H9 (cell line): ENCODE results near the gene HDAC1. TPM values are rescaled to one million over a fixed set of nuclear protein-coding genes. Genes with fewer than 3 reads are reported as not detected.
"Not testable (repeated sequence)": the region's sequence is repeated elsewhere in the genome, so short reads cannot be mapped to it uniquely, and the experiment has no call there.

Experiments
- DNase-seq: peaks from one replicate; pipeline ENCODE4 v3.0.0-alpha.2; 2017
- H2AFZ ChIP-seq: one replicate; pipeline ENCODE4 v1.6.1; 2013; ENCODE audit warnings: mild to moderate bottlenecking, low read length, control low read depth, moderate library complexity
- H2AK5ac ChIP-seq: 2 replicates; pipeline ENCODE4 v1.6.1; 2013; ENCODE audit warnings: low read length, control low read depth, mixed read lengths; ENCODE audit not compliant: insufficient read length
- H2BK120ac ChIP-seq: one replicate; pipeline ENCODE4 v1.6.1; 2013; ENCODE audit warnings: low read depth, mild to moderate bottlenecking, low read length, control low read depth, inconsistent platforms; ENCODE audit not compliant: poor library complexity, severe bottlenecking
- H2BK12ac ChIP-seq: 2 replicates; pipeline ENCODE4 v1.6.1; 2013; ENCODE audit warnings: low read length, control low read depth, mixed read lengths, low read depth; ENCODE audit not compliant: insufficient read length
- H2BK15ac ChIP-seq: 2 replicates; pipeline ENCODE4 v1.6.1; 2013; ENCODE audit warnings: low read depth, low read length, control low read depth
- H2BK20ac ChIP-seq: one replicate; pipeline ENCODE4 v1.6.1; 2013; ENCODE audit warnings: low read depth, mild to moderate bottlenecking, low read length, control low read depth, inconsistent platforms; ENCODE audit not compliant: poor library complexity, severe bottlenecking
- H2BK5ac ChIP-seq: 2 replicates; pipeline ENCODE4 v1.6.1; 2013; ENCODE audit warnings: low read length, control low read depth, mixed read lengths; ENCODE audit not compliant: insufficient read length
- H3K14ac ChIP-seq: 2 replicates; pipeline ENCODE4 v1.6.1; 2013; ENCODE audit warnings: low read length, control low read depth; ENCODE audit not compliant: insufficient read depth
- H3K18ac ChIP-seq: 2 replicates; pipeline ENCODE4 v1.6.1; 2013; ENCODE audit warnings: low read depth, mild to moderate bottlenecking, mixed read lengths, low read length, control low read depth; ENCODE audit not compliant: insufficient read length
- H3K23ac ChIP-seq: 2 replicates; pipeline ENCODE4 v1.6.1; 2013; ENCODE audit warnings: low read length, control low read depth, mixed read lengths, low read depth; ENCODE audit not compliant: insufficient read length
- H3K23me2 ChIP-seq: 2 replicates; pipeline ENCODE4 v1.6.1; 2013; ENCODE audit warnings: low read depth, mild to moderate bottlenecking, mixed read lengths, low read length, control low read depth; ENCODE audit not compliant: insufficient read length, poor library complexity, severe bottlenecking
- H3K27ac ChIP-seq: 2 replicates; pipeline ENCODE4 v1.5.1; 2013; ENCODE audit warnings: low read length, control low read depth, mixed read lengths, low read depth; ENCODE audit not compliant: insufficient read length
- H3K27me3 ChIP-seq: 2 replicates; pipeline ENCODE4 v1.6.1; 2013; ENCODE audit warnings: low read length, control low read depth, inconsistent platforms; ENCODE audit not compliant: insufficient read depth
- H3K4ac ChIP-seq: 2 replicates; pipeline ENCODE4 v1.6.1; 2013; ENCODE audit warnings: low read depth, mild to moderate bottlenecking, control low read depth, inconsistent platforms, low read length, moderate library complexity
- H3K4me1 ChIP-seq: 2 replicates; pipeline ENCODE4 v1.6.1; 2013; ENCODE audit warnings: low read length, control low read depth, inconsistent platforms; ENCODE audit not compliant: insufficient read depth
- H3K4me2 ChIP-seq: 2 replicates; pipeline ENCODE4 v1.6.1; 2013; ENCODE audit warnings: low read length, control low read depth, mixed read lengths; ENCODE audit not compliant: insufficient read length, insufficient read depth
- H3K56ac ChIP-seq: 2 replicates; pipeline ENCODE4 v1.6.1; 2013; ENCODE audit warnings: low read depth, mild to moderate bottlenecking, mixed read lengths, low read length, control low read depth; ENCODE audit not compliant: insufficient read length
- H3K79me1 ChIP-seq: 2 replicates; pipeline ENCODE4 v1.6.1; 2013; ENCODE audit warnings: low read depth, mild to moderate bottlenecking, moderate library complexity, low read length, control low read depth, inconsistent platforms; ENCODE audit not compliant: insufficient read depth, poor library complexity, severe bottlenecking
- H3K79me2 ChIP-seq: 2 replicates; pipeline ENCODE4 v1.6.1; 2013; ENCODE audit warnings: low read length, control low read depth, inconsistent platforms; ENCODE audit not compliant: insufficient read depth
- H3K9ac ChIP-seq: 2 replicates; pipeline ENCODE4 v1.6.1; 2013; ENCODE audit warnings: low read length, control low read depth, mixed read lengths; ENCODE audit not compliant: insufficient read length; ENCODE audit errors: extremely low read depth
- H3K9me3 ChIP-seq: one replicate; pipeline ENCODE4 v1.6.1; 2013; ENCODE audit warnings: low read depth, low read length, inconsistent platforms; ENCODE audit not compliant: control insufficient read depth
- H3T11ph ChIP-seq: one replicate; pipeline ENCODE4 v1.6.1; 2013; ENCODE audit warnings: mild to moderate bottlenecking, low read length, control low read depth, inconsistent platforms
- H4K20me1 ChIP-seq: one replicate; pipeline ENCODE4 v1.6.1; 2013; ENCODE audit not compliant: control insufficient read depth, insufficient read length, insufficient read depth
- H4K5ac ChIP-seq: 2 replicates; pipeline ENCODE4 v1.6.1; 2013; ENCODE audit warnings: low read depth, mild to moderate bottlenecking, mixed read lengths, low read length, control low read depth; ENCODE audit not compliant: insufficient read length
- H4K8ac ChIP-seq: replicated peaks from 2 replicates; pipeline ENCODE4 v1.6.1; 2013; ENCODE audit warnings: low read length, control low read depth, mixed read lengths, low read depth; ENCODE audit not compliant: insufficient read length
- H4K91ac ChIP-seq: 2 replicates; pipeline ENCODE4 v1.6.1; 2013; ENCODE audit warnings: low read depth, mild to moderate bottlenecking, moderate library complexity, mixed read lengths, low read length, control low read depth; ENCODE audit not compliant: insufficient read length
- H3K27ac Mint-ChIP-seq, 3 experiments: 2 replicates in 2 of 3; 3 replicates in 1 of 3; pipeline ENCODE4 v1.8.0; 2020 to 2021; ENCODE audit warnings: mixed read lengths in 3 of 3, mild to moderate bottlenecking in 1 of 3, moderate library complexity in 1 of 3
- H3K27me3 Mint-ChIP-seq: 2 replicates; pipeline ENCODE4 v1.8.0; 2021; ENCODE audit warnings: low read depth, mild to moderate bottlenecking, moderate library complexity, mixed read lengths
- H3K36me3 Mint-ChIP-seq, 3 experiments: 2 replicates in 2 of 3; 3 replicates in 1 of 3; pipeline ENCODE4 v1.8.0; 2020 to 2021; ENCODE audit warnings: low read depth in 3 of 3, mixed read lengths in 3 of 3; ENCODE audit not compliant: insufficient read depth in 1 of 3
- H3K4me1 Mint-ChIP-seq, 2 experiments: 2 replicates each; pipeline ENCODE4 v1.8.0; 2020; ENCODE audit warnings: mixed read lengths in 2 of 2
- H3K4me3 Mint-ChIP-seq, 2 experiments: 2 replicates in 1 of 2; 3 replicates in 1 of 2; pipeline ENCODE4 v1.8.0; 2020 to 2021; ENCODE audit warnings: mild to moderate bottlenecking in 2 of 2, mixed read lengths in 2 of 2, moderate library complexity in 1 of 2
- H3K9me3 Mint-ChIP-seq, 2 experiments: 2 replicates in 1 of 2; 3 replicates in 1 of 2; pipeline ENCODE4 v1.8.0; 2020; ENCODE audit warnings: mild to moderate bottlenecking in 2 of 2, mixed read lengths in 2 of 2, moderate library complexity in 1 of 2
- CTCF ChIP-seq: fragments of 200-600 bp; sonication (generic); conservative IDR thresholded peaks from 3 replicates; pipeline ENCODE4 v1.8.0; 2021; ENCODE audit warnings: antibody characterized with exemption, mild to moderate bottlenecking
- WGBS: extraction: QIAGEN DNeasy Blood & Tissue Kit; methylation state at CpG from one replicate; pipeline ENCODE4 v1.1.7; 2013; ENCODE audit warnings: missing lambda C conversion rate, low lambda C conversion rate, mixed read lengths; ENCODE audit not compliant: insufficient read length; ENCODE audit errors: extremely low coverage; 5-methylcytosine and 5-hydroxymethylcytosine counted together
- total RNA-seq: library from RNA; stranded (reverse); gene quantifications from 2 replicates; pipeline ENCODE4 v1.2.1, GENCODE V29; 2021

Gene HDAC1
- total RNA-seq, 1 experiment from 2014 or later, result 162 TPM

DNA sequence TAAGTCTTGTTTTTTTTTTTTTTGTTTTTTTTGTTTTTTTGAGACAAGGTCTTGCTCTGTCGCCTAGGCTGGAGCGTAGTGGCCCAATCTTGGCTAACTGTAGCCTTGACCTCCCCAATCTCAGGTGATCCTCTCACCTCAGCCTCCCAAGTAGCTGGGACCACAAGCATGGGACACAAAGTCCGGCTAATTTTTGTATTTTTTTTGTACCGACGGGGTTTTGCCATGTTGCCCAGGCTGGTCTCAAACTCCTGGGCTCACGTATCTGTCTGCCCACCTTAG lies 34.7 kb upstream of the HDAC1 start:
- no peak for DNase-seq
- no peak overlapping the region for H4K8ac ChIP-seq
- Mint-ChIP-seq H3K4me3 (no peak overlapping the region), H3K9me3 (no peaks in the 10 kb centered on the region; a peak in 1 of 5 replicates), H3K27me3 (no peaks in the 10 kb centered on the region; the same call in 1 of the 2 replicates), H3K27ac (no peak overlapping the region), H3K36me3 (no peaks in the 10 kb centered on the region), H3K4me1 (peaks cover 3 to 6% of the 10 kb centered on the region in 2 experiments; a peak in 3 of 4 replicates)
- no peak overlapping the region for H3K4me2 ChIP-seq
- H2BK15ac ChIP-seq, result no peak overlapping the region
- H3K23me2 ChIP-seq, result no peaks in the 10 kb centered on the region
- H2BK20ac ChIP-seq, result no peak overlapping the region
- no peaks in the 10 kb centered on the region; the same call in 1 of the 2 replicates for H3K27me3 ChIP-seq
- no peak overlapping the region for H3K18ac ChIP-seq
- WGBS, result no CpG with 5 or more reads among the region's 6 CpGs
- no peak overlapping the region for H3K9ac ChIP-seq
- no peak overlapping the region for H3K56ac ChIP-seq
- no peak overlapping the region for H3K23ac ChIP-seq
- no peak overlapping the region for H2BK5ac ChIP-seq
- H2BK12ac ChIP-seq, result no peak overlapping the region
- no peak for TF ChIP-seq CTCF
- no peaks in the 10 kb centered on the region for H3K79me1 ChIP-seq
- peaks cover under 1% of the 10 kb centered on the region; the same call in 1 of the 2 replicates for H3K4me1 ChIP-seq
- H4K20me1 ChIP-seq, result no peaks in the 10 kb centered on the region
- H4K5ac ChIP-seq, result no peak overlapping the region
- no peaks in the 10 kb centered on the region for H3K79me2 ChIP-seq
- no peaks in the 10 kb centered on the region for H3K9me3 ChIP-seq
- no peak overlapping the region for H3K4ac ChIP-seq
- no peak overlapping the region for H2AFZ ChIP-seq
- H4K91ac ChIP-seq, result no peak overlapping the region
- H3K14ac ChIP-seq, result no peak overlapping the region
- H2BK120ac ChIP-seq, result no peak overlapping the region
- no peak overlapping the region for H3T11ph ChIP-seq
- no peak overlapping the region for H3K27ac ChIP-seq
- H2AK5ac ChIP-seq, result no peak overlapping the region

DNA sequence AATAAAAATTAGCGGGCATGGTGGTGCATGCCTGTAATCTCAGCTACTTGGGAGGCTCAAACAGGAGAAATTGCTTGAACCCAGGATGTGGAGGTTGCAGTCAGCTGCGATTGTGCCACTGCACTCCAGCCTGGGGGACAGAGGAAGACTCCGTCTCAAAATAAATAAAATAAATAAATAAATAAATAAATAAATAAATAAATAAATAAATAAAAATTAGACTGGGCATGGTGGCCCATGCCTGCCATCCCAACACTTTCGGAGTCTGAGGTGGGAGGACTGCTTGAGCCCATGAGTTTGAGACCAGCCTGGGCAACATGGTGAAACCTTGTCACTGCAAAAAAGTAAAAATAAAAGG lies 28.7 kb upstream of the HDAC1 start:
- not testable (repeated sequence) for H4K5ac ChIP-seq, H3K4me3 Mint-ChIP-seq, H2BK15ac ChIP-seq, H3K56ac ChIP-seq, H3K9me3 ChIP-seq, H3K18ac ChIP-seq, H2BK20ac ChIP-seq, H3K4me2 ChIP-seq, H3K23me2 ChIP-seq, H3K36me3 Mint-ChIP-seq, H3K14ac ChIP-seq, H3K9me3 Mint-ChIP-seq, H4K20me1 ChIP-seq, H2AFZ ChIP-seq, H2BK5ac ChIP-seq, H3K9ac ChIP-seq, H3K4ac ChIP-seq, H2BK120ac ChIP-seq, H3K27ac Mint-ChIP-seq, H3K27me3 ChIP-seq, H3K79me2 ChIP-seq, H3T11ph ChIP-seq, H3K27ac ChIP-seq, DNase-seq, H4K8ac ChIP-seq, H3K23ac ChIP-seq, H4K91ac ChIP-seq, H3K79me1 ChIP-seq, H2BK12ac ChIP-seq, H3K27me3 Mint-ChIP-seq, H3K4me1 ChIP-seq, H2AK5ac ChIP-seq
- WGBS, result no CpG with 5 or more reads among the region's 4 CpGs
- H3K4me1 Mint-ChIP-seq, result peaks cover 4 to 16% of the 10 kb centered on the region in 2 experiments
